ENCODE measurements around the gene SLC4A8.

SLC4A8 gene

DNA sequence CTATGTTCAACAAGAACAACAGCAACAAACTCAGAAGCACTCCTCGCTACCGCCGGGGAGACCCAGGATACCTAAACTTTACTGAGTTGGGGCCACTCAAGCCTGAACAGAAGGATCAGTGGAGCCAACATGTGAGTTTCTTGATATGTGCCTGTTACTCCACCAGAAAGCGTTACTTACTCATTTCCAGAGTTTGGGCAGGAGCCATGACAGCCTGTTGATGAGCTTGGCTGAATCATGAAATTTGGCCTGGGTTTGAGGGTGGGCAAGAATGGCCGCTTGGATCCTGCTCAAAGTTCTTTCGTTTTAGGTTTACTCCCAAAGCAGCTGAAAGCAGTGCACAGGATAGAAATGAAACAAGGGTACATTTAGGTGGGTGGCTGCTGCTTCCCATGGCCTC, 21.5 kb upstream of the SLC4A8 start:
- Mint-ChIP-seq H3K9me3 (no peaks in the 10 kb centered on the region), H3K4me3 (no peak overlapping the region), H3K36me3 (ENCODE audit: insufficient read depth) (no peaks in the 10 kb centered on the region), H3K27ac (peak overlapping the region in 1 of 2 donors; percentile 12), H3K27me3 (no peaks in the 10 kb centered on the region), H3K4me1 (ENCODE audit: low read depth in 2 of 2) (peaks cover 0 to 5% of the 10 kb centered on the region in 2 donors)
- DNase-seq (no peak), ATAC-seq (replicated peaks) (no peak)

DNA sequence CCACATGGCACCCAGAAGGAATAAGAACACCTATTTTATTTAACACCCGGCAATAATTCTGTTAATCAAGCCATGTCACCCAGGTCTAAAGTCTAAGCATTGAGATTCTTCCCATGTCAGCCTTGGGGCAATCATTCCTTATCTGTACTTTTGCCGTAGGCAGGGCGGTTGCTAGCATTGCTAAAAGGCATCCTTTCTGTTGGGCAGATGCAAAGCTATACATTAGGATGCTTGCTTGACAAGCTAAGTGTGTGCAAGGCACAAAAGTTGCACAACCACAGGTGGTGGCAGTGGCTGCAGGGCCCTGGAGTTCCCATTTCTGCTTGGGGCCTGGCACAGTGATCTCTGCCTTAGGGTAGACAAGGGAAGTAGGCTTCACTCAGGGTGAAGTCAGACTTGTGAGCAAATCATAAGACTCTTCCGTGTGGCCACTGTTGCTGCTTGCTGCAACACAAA, 20.9 kb upstream of the SLC4A8 start:
- Mint-ChIP-seq H3K4me1 (ENCODE audit: low read depth in 2 of 2) (peaks cover 0 to 5% of the 10 kb centered on the region in 2 donors), H3K9me3 (no peaks in the 10 kb centered on the region), H3K27ac (no peak overlapping the region), H3K27me3 (no peaks in the 10 kb centered on the region), H3K4me3 (no peak overlapping the region), H3K36me3 (ENCODE audit: insufficient read depth) (no peaks in the 10 kb centered on the region)
- no peak for DNase-seq
- no peak for ATAC-seq (replicated peaks)

DNA sequence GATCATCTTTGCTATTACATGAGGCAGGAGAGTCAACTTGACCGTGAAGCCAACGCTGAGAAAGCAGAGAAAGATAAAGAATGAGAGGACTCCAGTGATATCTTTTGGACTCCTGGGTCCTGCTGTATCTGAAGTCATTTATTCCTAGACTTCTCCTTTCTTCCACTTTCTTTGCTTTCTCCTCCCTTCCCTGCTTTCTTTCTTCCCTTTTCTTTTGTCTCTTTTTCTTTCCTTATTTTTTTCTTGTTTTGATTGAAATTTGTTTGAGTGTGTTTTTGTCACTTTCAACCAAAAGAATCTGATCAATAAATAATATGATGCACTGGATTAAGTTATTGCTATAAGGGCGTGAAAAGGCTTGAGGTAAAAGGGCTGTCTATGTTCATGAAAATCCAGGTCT, 20.0 kb upstream of the SLC4A8 start:
- ATAC-seq (replicated peaks): no peak
- no peak overlapping the region for H3K4me3 Mint-ChIP-seq
- H3K9me3 Mint-ChIP-seq: no peaks in the 10 kb centered on the region
- H3K27me3 Mint-ChIP-seq: no peaks in the 10 kb centered on the region
- peaks cover 0 to 5% of the 10 kb centered on the region in 2 donors for H3K4me1 Mint-ChIP-seq (ENCODE audit: low read depth in 2 of 2)
- no peaks in the 10 kb centered on the region for H3K36me3 Mint-ChIP-seq (ENCODE audit: insufficient read depth)
- no peak overlapping the region for H3K27ac Mint-ChIP-seq
- DNase-seq: no peak

DNA sequence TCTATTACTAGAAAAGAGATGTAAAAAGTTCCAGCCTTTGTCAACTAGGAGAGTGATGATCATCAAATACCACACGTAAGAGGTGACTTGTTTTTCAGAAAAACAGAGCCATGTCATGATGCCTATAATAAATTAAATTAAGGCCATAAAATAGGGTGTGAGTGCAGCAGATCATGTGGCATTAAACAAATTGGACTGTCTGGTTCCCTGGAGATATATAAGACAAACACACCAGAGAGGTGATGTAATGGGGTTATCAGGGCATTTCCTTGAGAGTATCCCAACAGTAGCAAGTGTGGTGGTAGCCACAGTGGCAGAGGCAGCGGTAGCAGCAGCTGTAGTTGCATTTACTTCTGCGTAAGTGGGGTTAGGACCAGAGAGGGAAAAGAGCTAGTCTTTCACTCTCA, 18.8 kb upstream of the SLC4A8 start:
- H3K27ac Mint-ChIP-seq: no peak overlapping the region
- ATAC-seq (replicated peaks): no peak
- DNase-seq: no peak
- peaks cover 0 to 5% of the 10 kb centered on the region in 2 donors for H3K4me1 Mint-ChIP-seq (ENCODE audit: low read depth in 2 of 2)
- H3K9me3 Mint-ChIP-seq: no peaks in the 10 kb centered on the region
- no peaks in the 10 kb centered on the region for H3K36me3 Mint-ChIP-seq (ENCODE audit: insufficient read depth)
- H3K27me3 Mint-ChIP-seq: no peaks in the 10 kb centered on the region
- H3K4me3 Mint-ChIP-seq: no peak overlapping the region

DNA sequence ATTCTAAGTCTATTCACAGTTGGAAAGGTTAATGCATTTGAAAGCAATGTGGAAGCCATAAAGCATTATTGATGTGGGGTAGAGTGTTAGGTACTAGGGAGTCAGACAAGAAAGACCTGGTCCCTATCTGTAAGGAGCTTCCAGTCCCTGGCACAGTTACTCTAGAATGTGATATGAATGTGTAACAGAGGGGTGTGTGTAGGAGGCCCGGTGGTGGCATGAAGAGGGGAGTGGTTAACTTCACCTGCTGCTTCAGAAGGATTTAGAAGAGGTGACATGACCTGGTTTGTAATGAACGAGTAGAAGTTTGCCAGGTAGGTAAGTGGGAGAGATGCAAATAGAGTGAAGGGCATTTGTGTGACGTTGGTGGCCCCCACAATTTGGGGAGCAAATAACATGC, 18.3 kb upstream of the SLC4A8 start:
- Mint-ChIP-seq H3K4me3 (no peak overlapping the region), H3K4me1 (ENCODE audit: low read depth in 2 of 2) (peaks cover 0 to 5% of the 10 kb centered on the region in 2 donors), H3K36me3 (ENCODE audit: insufficient read depth) (no peaks in the 10 kb centered on the region), H3K9me3 (no peaks in the 10 kb centered on the region), H3K27me3 (no peaks in the 10 kb centered on the region), H3K27ac (no peak overlapping the region)
- ATAC-seq (replicated peaks): no peak
- DNase-seq: no peak

DNA sequence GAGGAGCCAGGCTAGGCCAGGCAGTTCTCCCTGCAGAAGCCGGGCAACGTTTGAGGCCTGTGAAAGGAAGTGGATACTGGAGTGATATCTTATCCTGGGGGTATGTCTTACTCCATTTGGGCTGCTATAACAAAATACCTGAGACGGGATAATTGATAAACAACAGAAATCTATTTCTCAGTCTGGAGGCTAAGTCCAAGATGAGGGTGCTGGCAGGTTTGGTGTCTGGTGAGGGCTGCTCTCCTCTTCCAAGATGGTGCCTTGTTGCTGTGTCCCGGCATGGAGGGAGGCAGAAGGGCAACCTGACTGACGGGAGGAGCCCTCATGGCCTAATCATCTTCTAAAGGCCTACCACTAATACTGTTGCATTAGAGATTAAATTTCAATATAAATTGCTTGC, 17.8 kb upstream of the SLC4A8 start:
- Mint-ChIP-seq H3K4me1 (ENCODE audit: low read depth in 2 of 2) (peaks cover 0 to 5% of the 10 kb centered on the region in 2 donors), H3K27ac (no peak overlapping the region), H3K27me3 (no peaks in the 10 kb centered on the region), H3K9me3 (no peaks in the 10 kb centered on the region), H3K4me3 (no peak overlapping the region), H3K36me3 (ENCODE audit: insufficient read depth) (no peaks in the 10 kb centered on the region)
- ATAC-seq (replicated peaks) (no peak), DNase-seq (no peak)

DNA sequence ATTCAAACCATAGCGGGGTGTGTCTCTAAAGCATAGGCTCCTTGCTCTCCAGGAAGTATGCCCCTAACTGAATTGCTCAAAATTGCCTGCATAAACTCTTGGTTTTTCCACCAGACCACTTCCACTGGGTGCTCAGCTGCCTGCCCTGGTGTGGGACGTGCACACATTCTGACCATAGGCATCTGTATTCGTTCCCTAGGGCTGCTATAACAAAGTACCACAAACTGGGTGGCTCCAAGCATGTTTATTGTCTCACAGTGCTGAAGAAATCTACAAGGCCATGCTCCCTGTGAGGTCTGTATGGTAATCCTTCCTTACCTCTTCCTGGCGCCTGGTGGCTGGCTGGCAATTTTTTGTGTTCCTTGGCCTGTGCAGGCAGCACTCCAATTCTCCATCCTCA, 17.0 kb upstream of the SLC4A8 start:
- H3K4me1 Mint-ChIP-seq (ENCODE audit: low read depth in 2 of 2): peaks cover under 1 to 5% of the 10 kb centered on the region in 2 donors
- no peak overlapping the region for H3K4me3 Mint-ChIP-seq
- no peaks in the 10 kb centered on the region for H3K27me3 Mint-ChIP-seq
- H3K9me3 Mint-ChIP-seq: no peaks in the 10 kb centered on the region
- no peak overlapping the region for H3K27ac Mint-ChIP-seq
- DNase-seq: no peak
- ATAC-seq (replicated peaks): no peak
- no peaks in the 10 kb centered on the region for H3K36me3 Mint-ChIP-seq (ENCODE audit: insufficient read depth)

DNA sequence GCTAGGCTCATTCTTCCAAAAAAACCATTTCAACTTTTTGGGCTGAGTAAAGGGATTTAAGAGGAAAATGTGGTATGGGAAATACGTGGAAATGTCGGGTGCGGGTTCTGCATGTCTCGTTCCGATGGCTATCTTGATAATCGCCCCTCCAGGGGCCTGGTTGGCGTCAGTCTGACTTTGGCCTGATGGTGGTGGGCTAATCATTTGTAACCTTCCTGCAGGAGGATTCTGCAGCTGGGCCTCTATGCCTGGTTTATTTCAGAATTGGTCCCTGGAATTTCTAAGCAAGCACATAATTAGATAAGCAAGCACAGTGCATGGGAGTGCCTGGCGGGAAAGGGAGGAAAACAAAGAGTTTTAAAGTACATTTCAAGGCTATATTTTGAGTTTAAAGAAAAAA, 14.8 kb upstream of the SLC4A8 start:
- Mint-ChIP-seq H3K27me3 (no peaks in the 10 kb centered on the region), H3K27ac (no peak overlapping the region)
- no peak for DNase-seq

DNA sequence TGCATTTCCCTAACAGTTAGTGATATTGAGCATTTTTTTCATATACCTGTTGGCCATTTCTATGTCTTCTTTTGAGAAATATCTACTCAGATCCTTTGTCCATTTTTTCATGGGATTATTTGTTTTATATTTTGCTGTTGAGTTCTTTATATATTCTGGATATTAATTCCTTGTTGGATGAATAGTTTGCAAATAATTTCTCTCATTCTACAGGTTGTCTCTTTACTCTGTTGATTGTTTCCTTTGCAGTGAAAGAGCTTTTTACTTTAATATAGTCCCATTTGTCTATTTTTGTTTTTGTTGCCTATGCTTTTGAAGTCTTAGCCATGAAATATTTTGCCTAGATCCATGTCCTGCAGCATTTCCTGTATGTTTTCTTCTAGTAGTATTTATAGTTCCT, 11.5 kb upstream of the SLC4A8 start:
- H3K27me3 Mint-ChIP-seq: no peaks in the 10 kb centered on the region
- H3K36me3 Mint-ChIP-seq (ENCODE audit: insufficient read depth): no peaks in the 10 kb centered on the region
- DNase-seq (no peak), ATAC-seq (replicated peaks) (no peak)
- no peaks in the 10 kb centered on the region for H3K9me3 Mint-ChIP-seq
- peaks cover 1 to 10% of the 10 kb centered on the region in 2 donors for H3K4me1 Mint-ChIP-seq (ENCODE audit: low read depth in 2 of 2)
- H3K4me3 Mint-ChIP-seq: no peak overlapping the region
- H3K27ac Mint-ChIP-seq: no peak overlapping the region

More for the DNA sequence above, 14.8 kb upstream of the SLC4A8 start:
- no peaks in the 10 kb centered on the region for H3K36me3 Mint-ChIP-seq (ENCODE audit: insufficient read depth)
- no peak overlapping the region for H3K4me3 Mint-ChIP-seq
- ATAC-seq (replicated peaks): no peak
- no peaks in the 10 kb centered on the region for H3K9me3 Mint-ChIP-seq
- H3K4me1 Mint-ChIP-seq (ENCODE audit: low read depth in 2 of 2): peaks cover 2 to 10% of the 10 kb centered on the region in 2 donors

DNA sequence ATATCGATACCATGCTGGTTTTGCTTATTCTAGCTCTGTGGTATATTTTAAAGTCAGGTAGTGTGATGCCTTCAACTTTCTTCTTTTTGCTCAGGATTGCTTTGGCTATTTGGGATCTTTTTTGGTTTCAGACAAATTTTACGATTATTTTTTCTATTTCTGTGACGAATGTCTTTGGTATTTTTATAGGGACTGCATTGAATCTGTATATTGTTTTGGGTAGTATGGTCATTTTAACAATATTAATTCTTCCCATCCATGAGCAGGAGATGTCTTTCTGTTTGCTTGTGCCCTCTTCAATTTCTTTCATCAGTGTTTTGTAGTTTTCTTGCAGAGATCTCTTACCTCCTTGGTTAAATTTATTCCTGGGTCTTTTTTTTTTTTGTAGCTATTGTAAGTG, 10.8 kb upstream of the SLC4A8 start:
- ATAC-seq (replicated peaks) (no peak), DNase-seq (no peak)
- Mint-ChIP-seq H3K9me3 (no peaks in the 10 kb centered on the region), H3K4me3 (no peak overlapping the region), H3K27ac (no peak overlapping the region), H3K27me3 (no peaks in the 10 kb centered on the region), H3K4me1 (ENCODE audit: low read depth in 2 of 2) (peaks cover 1 to 10% of the 10 kb centered on the region in 2 donors), H3K36me3 (ENCODE audit: insufficient read depth) (no peaks in the 10 kb centered on the region)

DNA sequence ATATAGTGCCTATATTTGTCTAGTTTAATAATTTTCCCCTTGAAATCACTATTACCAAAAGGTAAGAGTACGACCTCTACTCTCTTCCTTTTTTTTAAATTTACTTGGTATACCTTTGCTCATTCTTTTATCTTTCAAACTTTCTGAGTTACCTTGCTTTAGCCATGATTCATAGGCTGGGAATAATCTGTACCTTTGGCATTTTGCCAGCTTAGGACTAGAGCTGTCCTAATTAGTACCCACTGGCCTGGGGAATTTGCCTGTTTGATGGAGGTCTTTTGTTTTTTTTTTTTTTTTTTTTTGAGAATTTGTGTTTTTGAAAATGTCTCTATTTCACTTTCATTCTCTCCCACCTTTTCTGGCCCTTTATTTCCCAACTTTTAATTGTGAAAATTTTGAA, 8.7 kb upstream of the SLC4A8 start:
- Mint-ChIP-seq H3K4me1 (ENCODE audit: low read depth in 2 of 2) (peaks cover 1 to 10% of the 10 kb centered on the region in 2 donors), H3K27ac (no peak overlapping the region), H3K4me3 (no peak overlapping the region), H3K9me3 (no peaks in the 10 kb centered on the region), H3K27me3 (no peaks in the 10 kb centered on the region), H3K36me3 (ENCODE audit: insufficient read depth) (peaks cover 4% of the 10 kb centered on the region)
- no peak for DNase-seq
- no peak for ATAC-seq (replicated peaks)

DNA sequence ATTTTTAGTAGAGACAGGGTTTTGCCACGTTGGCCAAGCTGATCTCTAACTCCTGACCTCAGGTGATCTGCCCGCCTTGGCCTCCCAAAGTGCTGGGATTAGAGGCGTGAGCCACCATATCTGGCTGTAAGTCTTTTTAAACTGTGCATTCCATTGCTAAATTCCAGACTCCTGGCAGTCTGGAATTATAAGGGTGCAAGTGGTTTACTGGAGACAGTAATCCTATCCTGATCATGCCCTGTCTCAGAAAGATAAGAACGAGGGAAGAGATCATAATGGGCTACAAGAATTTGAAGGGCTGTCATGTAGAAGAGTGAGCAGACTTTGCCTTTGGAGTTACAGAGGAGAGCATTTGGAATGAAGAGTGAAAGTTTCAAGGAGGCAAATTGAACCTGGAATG, 6.8 kb upstream of the SLC4A8 start:
- DNase-seq (no peak), ATAC-seq (replicated peaks) (no peak)
- Mint-ChIP-seq H3K4me1 (ENCODE audit: low read depth in 2 of 2) (peaks cover 5 to 7% of the 10 kb centered on the region in 2 donors), H3K27ac (no peak overlapping the region), H3K4me3 (no peak overlapping the region), H3K27me3 (no peaks in the 10 kb centered on the region), H3K9me3 (no peaks in the 10 kb centered on the region), H3K36me3 (ENCODE audit: insufficient read depth) (peaks cover 4% of the 10 kb centered on the region)

DNA sequence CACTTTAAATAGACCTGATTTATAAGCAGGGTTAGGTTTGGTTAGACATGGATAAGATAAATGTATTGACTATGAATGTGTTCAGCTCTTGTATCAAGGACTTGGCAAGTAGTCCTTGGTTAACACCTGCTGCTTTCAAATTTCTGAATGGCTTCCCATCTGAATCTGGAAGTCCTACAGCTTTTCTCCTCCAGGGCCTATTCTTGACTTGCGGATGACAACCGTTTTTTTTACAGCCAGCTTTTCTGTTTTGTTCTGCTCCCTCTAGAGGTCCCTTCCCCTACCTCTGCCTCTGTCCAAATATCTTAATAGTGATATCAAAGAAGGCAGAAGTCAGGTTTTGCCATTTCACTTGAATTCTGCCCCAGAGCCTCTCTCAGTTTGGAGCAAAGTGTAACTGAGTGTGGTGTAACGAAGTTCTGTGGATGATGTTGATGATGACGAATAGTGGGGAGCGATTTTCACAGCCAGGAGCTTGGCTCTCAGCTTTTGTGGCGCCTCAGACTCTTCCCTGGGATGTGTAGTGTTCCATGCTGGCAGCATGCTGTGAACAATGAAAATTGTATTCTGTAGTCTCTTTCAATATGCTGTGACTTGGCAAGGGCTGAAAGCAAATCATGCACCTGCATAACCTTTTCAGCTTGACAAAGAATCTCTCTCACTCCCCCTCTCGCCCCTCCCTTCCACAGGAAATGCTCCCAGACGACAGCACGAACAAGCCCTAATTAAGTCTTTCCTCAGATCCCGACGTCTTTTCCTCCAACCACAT, 5.0 kb upstream of the SLC4A8 start:
- Mint-ChIP-seq H3K9me3 (no peaks in the 10 kb centered on the region), H3K27ac (no peak overlapping the region), H3K4me1 (ENCODE audit: low read depth in 2 of 2) (peaks cover 6 to 9% of the 10 kb centered on the region in 2 donors), H3K27me3 (no peaks in the 10 kb centered on the region), H3K4me3 (no peak overlapping the region), H3K36me3 (ENCODE audit: insufficient read depth) (peaks cover 4% of the 10 kb centered on the region)
- DNase-seq (no peak), ATAC-seq (replicated peaks) (no peak)

DNA sequence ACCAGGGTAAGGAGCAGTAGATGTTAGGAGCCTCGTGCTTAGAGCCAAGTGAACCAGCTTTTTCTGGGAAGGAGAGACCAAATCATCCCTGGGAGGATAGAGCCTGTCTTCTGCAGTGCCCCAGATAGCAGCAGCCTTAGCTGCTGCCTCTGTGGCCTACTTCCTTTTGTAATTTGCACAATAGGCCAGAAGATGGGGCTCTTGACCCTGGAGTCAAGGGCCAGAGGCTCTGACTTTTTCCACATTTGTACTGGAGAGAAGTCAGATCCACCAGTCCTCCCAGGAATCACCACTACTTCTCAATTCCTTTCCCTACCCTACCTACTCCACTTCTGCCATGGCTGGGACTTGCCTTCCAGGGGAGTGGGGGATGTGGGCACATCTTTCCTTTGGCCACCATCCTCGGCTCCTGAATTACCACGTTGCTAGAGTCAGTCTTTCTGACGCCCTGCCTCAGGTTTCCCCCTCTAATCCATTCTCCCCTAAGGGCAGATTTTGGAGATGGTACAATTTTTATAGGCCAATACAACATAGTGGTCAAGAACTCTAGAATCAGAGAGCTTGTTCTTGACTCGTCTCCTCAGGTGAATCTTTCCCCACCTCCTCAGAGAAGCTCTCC, 3.3 kb upstream of the SLC4A8 start:
- Mint-ChIP-seq H3K4me1 (ENCODE audit: low read depth in 2 of 2) (peaks cover 10 to 12% of the 10 kb centered on the region in 2 donors), H3K9me3 (no peaks in the 10 kb centered on the region), H3K4me3 (no peak overlapping the region), H3K36me3 (ENCODE audit: insufficient read depth) (peaks cover 9% of the 10 kb centered on the region), H3K27ac (no peak overlapping the region), H3K27me3 (no peaks in the 10 kb centered on the region)
- ATAC-seq (replicated peaks) (no peak), DNase-seq (peak; percentile 21 to 33 (median 32))
